Measurements from ENCODE around the gene ARHGAP45. TPM values are rescaled to one million over a fixed set of nuclear protein-coding genes. Genes with fewer than 3 reads are reported as not detected.

The ARHGAP45 gene
- total RNA-seq, 1 donor from 2014 or later, result 83.5 TPM

DNA sequence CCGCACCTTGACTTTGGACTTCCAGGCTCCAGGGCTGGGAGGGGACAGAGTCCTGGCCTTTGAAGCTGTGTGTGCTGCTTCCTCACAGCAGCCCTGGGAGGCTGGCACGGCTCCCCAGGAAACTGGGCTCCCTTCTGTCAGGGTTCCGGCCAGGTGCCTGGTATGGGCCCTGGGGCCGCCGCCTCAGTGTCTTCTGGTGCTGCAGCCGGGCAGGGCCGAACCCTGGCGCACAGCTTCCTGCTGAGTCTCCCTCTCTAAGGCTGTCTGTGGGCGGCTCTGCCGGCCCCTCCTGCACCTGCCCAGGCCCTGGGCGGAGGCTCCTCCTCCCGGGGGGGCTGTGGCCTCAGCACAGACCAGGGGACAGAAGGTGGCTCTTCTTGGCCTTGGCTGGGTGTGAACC, 69.2 kb downstream of the ARHGAP45 start:
- ATAC-seq, result no peak

More for the DNA sequence above, 69.2 kb downstream of the ARHGAP45 start:
- intact Hi-C loops (cut with DNase I), result no loop called here
- Histone ChIP-seq H3K27ac (peak overlapping the region; percentile 73), H3K4me3 (peak overlapping the region; percentile 14), H3K27me3 (ENCODE audit: low read depth) (no peaks in the 10 kb centered on the region), H3K4me1 (peaks cover 53% of the 10 kb centered on the region), H3K9me3 (no peaks in the 10 kb centered on the region), H3K36me3 (peaks cover 24% of the 10 kb centered on the region)
- TF ChIP-seq, protein P1, sequence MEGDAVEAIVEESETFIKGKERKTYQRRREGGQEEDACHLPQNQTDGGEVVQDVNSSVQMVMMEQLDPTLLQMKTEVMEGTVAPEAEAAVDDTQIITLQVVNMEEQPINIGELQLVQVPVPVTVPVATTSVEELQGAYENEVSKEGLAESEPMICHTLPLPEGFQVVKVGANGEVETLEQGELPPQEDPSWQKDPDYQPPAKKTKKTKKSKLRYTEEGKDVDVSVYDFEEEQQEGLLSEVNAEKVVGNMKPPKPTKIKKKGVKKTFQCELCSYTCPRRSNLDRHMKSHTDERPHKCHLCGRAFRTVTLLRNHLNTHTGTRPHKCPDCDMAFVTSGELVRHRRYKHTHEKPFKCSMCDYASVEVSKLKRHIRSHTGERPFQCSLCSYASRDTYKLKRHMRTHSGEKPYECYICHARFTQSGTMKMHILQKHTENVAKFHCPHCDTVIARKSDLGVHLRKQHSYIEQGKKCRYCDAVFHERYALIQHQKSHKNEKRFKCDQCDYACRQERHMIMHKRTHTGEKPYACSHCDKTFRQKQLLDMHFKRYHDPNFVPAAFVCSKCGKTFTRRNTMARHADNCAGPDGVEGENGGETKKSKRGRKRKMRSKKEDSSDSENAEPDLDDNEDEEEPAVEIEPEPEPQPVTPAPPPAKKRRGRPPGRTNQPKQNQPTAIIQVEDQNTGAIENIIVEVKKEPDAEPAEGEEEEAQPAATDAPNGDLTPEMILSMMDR (IDR thresholded peaks at IDR 0.05), result no peak
- DNase-seq, result no peak

Other genes starting within 250 kb of the ARHGAP45 start
- gene PLPPR3, start 245.2 kb upstream of the ARHGAP45 start, total RNA-seq, result 2.1 TPM
- 1.7 TPM for gene AZU1, start 239.3 kb upstream of the ARHGAP45 start, total RNA-seq
- not detected for gene PRTN3, start 226.2 kb upstream of the ARHGAP45 start, total RNA-seq
- gene ELANE, start 214.9 kb upstream of the ARHGAP45 start, total RNA-seq, result 0.97 TPM
- gene CFD, start 207.5 kb upstream of the ARHGAP45 start, total RNA-seq, result 282 TPM
- 46.1 TPM for gene MED16, start 174.0 kb upstream of the ARHGAP45 start, total RNA-seq
- gene RNU6-9, start 173.7 kb upstream of the ARHGAP45 start, total RNA-seq, result not detected
- gene R3HDM4, start 153.9 kb upstream of the ARHGAP45 start, total RNA-seq, result 46.0 TPM
- not detected for gene KISS1R, start 149.8 kb upstream of the ARHGAP45 start, total RNA-seq
- 16.9 TPM for gene ARID3A, start 141.1 kb upstream of the ARHGAP45 start, total RNA-seq
- gene WDR18, start 82.8 kb upstream of the ARHGAP45 start, total RNA-seq, result 29.2 TPM
- 3.0 TPM for gene GRIN3B, start 66.7 kb upstream of the ARHGAP45 start, total RNA-seq
- 159 TPM for gene TMEM259, start 46.0 kb upstream of the ARHGAP45 start, total RNA-seq
- not detected for gene RNU6-2, start 45.6 kb upstream of the ARHGAP45 start, total RNA-seq
- gene CNN2, start 40.6 kb upstream of the ARHGAP45 start, total RNA-seq, result 158 TPM
- 53.3 TPM for gene ABCA7, start 27.1 kb upstream of the ARHGAP45 start, total RNA-seq
- 158 TPM for gene POLR2E, start 28.2 kb downstream of the ARHGAP45 start, total RNA-seq
- 378 TPM for gene GPX4, start 36.8 kb downstream of the ARHGAP45 start, total RNA-seq
- gene SBNO2, start 107.1 kb downstream of the ARHGAP45 start, total RNA-seq, result 91.6 TPM
- 50.5 TPM for gene STK11, start 138.6 kb downstream of the ARHGAP45 start, total RNA-seq
- 0.41 TPM for gene CBARP, start 170.8 kb downstream of the ARHGAP45 start, total RNA-seq
- 116 TPM for gene ATP5F1D, start 174.6 kb downstream of the ARHGAP45 start, total RNA-seq
- 76.3 TPM for gene MIDN, start 181.4 kb downstream of the ARHGAP45 start, total RNA-seq
- gene CIRBP, start 202.2 kb downstream of the ARHGAP45 start, total RNA-seq, result 352 TPM
- 43.5 TPM for gene FAM174C, start 208.4 kb downstream of the ARHGAP45 start, total RNA-seq
- not detected for gene EFNA2, start 218.7 kb downstream of the ARHGAP45 start, total RNA-seq